ENCODE results near the gene CAMKMT.
"Not testable (repeated sequence)": the region's sequence is repeated elsewhere in the genome, so short reads cannot be mapped to it uniquely, and the experiment has no call there.

CAMKMT gene

GRCh38 chr2:44559108-44559507 lies 197.4 kb downstream of the CAMKMT start:
- DNase-seq, result no peak

GRCh38 chr2:44560352-44560751 lies 198.6 kb downstream of the CAMKMT start:
- no peak for DNase-seq

- DNase-seq, result no peak
Measured at GRCh38 chr2:44560941-44561340, 199.2 kb downstream of the CAMKMT start.

DNA sequence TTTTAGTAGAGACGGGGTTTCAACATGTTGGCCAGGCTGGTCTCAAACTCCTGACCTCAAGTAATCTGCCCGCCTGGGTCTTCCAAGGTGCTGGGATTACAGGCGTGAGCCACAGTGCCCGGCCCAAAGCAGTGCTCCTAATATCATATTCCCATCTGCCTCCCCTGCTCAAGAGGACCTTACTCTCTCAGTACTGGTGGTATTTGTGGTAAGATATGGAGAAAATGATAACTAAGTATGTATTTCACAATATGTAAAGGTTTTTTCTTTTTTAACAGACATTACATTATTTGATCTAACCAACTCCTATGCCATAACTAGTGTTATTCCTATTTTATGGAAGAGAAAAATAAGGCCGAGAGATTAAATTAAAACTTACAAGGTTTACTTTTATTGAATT lies 201.0 kb downstream of the CAMKMT start:
- no peak for DNase-seq

GRCh38 chr2:44564752-44565151 lies 203.0 kb downstream of the CAMKMT start:
- DNase-seq, result no peak

GRCh38 chr2:44566059-44566458 lies 204.3 kb downstream of the CAMKMT start:
- no peak for DNase-seq

DNA sequence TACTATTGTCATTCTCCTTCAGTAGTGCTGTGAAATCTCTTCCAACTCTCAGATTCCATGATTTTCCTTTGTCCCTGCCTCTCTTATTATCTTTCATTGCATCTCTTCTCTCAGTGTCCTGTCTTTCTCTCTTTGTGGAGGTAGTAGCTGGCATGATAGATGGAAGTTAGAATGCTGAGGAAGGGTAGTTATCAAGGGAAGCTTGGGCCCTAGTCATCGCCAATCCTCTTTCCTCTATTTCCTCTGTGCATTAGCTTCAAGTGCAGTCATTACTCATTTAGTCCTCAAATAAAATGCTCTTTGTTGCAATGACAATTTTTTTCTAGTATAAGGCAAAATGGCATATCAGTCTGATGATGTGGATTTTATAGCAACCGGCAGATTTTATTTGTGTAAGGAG lies 207.7 kb downstream of the CAMKMT start:
- DNase-seq, result no peak

GRCh38 chr2:44570271-44570670 lies 208.5 kb downstream of the CAMKMT start:
- DNase-seq, result no peak

DNA sequence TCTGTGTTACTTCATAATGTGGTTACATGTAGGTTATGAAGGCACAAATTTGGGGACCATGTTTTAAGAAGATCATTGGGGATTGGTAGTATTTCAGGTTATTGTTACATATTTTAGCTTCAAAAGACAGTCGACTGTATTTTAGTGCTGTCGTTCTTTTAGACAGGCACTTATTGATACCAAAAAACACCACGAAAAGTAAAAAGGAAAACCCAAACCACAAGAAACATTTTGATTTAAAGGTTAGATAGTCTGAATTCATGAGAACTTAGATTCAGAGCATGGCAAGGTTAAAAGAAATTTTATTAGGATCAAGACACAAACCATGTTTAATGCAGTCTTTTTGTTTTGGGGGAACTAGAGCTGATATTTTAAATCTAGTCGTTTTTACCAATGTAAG lies 209.0 kb downstream of the CAMKMT start:
- no peak for DNase-seq

DNA sequence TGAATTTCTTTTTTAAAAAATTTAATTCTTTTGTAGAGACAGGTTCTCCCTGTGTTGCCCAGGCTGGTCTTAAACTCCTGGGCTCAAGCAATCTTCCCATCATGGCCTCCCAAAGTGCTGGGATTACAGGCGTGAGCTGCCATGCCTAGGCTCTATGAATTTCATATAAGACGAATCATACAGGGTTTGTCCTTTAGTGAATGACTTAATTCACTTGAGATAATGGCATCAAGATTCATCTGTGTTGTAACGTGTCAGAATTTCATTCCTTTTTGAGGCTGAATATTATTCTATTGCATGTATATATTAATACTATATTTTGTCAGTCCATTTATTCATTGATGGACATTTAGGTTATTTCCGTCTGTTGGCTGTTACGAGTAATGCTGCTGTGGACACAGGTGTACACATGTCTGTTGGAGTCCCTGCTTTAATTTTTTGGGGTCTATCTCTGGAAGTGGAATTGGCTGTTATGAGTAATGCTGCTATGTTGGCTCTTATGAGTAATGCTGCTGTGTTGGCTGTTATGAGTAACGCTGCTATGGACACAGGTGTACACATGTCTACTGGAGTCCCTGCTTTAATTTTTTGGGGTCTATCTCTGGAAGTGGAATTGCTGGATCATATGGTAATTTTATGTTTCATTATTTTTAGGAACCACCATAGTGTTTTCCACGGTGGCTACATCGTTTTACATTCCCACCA lies 210.6 kb downstream of the CAMKMT start:
- no peak for DNase-seq

DNA sequence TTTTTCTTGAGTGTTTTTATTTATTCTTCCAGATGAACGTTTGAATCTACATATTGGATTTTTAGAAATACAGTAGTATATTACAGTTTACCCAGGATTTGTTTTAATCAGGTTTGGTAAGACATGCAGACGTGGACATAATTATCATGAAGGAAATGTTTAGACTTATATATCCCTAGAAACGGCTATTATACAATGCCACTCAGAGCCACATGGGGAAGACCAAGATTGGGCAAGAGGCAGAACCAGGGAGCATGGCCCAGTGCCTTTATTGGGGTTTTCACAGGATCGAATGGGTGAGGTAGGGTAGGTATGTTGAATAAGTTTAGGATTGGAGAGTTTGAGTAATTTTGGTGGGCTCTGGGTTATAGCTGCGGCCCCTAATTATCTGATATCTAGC lies 212.2 kb downstream of the CAMKMT start:
- no peak for DNase-seq

GRCh38 chr2:44578471-44579093 lies 216.8 kb downstream of the CAMKMT start:
- DNase-seq, result no peak

- no peak for DNase-seq
Measured at GRCh38 chr2:44579115-44579836, 217.5 kb downstream of the CAMKMT start.

- DNase-seq, result no peak
Measured at GRCh38 chr2:44579837-44580230, 218.1 kb downstream of the CAMKMT start.

GRCh38 chr2:44580875-44581515 lies 219.2 kb downstream of the CAMKMT start:
- no peak for DNase-seq

DNA sequence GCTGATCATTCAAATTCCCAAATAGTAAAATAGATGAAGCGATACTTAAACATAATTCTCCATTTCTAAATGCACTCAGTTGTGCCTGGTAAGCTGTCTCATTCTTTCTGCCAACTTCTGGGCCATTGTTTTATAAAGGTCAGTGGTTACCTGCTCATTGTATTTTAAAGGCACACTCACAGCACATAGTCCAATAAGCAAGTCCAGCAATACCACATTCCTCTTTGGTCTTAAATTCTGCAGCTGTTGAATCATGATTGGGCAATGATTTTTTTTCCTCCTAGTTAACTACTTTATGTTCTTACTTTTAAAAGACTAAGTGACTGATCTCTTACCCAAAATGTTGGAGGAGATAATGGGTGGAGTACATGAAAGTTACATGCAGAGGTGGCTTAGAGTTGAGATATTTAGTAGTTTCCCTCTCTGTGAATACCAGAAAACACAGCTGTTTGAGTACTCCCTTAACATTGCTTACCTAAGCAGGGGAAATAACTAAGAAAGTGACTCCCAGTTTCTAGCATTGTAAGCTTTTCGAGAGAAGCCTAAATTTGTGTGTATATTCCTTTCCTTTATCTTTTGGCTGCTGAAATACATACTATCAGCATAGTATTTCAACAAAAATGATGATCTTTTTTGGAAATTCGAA lies 220.7 kb downstream of the CAMKMT start:
- DNase-seq, result no peak

GRCh38 chr2:44595615-44596014 lies 233.9 kb downstream of the CAMKMT start:
- not testable (repeated sequence) for DNase-seq

GRCh38 chr2:44596537-44597320 lies 235.0 kb downstream of the CAMKMT start:
- no peak for DNase-seq

DNA sequence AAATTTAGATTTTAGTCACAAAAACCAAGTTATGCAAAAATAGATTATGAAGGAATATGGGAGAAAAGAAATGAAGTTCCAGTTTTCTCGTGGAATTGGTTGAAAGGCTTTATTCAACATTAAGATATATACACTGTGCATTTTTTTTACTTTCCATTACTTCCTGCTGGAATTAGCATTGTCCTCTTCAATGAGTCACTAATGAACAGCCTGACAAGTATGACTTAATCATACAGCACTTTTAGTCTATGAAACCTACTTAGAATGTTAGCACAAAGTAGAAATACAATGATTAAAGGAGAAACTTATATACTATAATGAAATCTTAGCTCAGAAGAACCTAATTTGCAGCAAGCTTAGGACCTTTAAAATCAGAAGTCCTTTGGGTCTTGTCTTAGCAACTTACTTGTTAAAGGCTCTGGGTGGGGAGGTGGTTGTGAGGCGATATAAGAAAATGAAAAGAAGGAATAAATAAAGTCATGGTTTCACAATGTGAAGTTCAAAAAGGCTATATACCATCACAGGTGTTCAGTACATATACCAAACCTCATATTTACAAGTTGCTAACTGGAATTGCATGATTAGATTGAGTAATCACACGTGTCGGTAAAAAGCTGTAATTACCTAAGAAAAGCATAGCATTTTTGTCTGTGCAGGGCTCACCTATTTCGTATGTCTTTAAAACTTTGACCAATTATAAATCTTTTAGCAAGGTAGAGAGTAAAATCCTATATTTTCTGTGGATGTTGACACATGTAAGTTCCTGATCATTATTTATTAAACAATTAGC lies 236.8 kb downstream of the CAMKMT start:
- no peak for DNase-seq

GRCh38 chr2:44599130-44599529 lies 237.4 kb downstream of the CAMKMT start:
- DNase-seq, result no peak

GRCh38 chr2:44602446-44602845 lies 240.7 kb downstream of the CAMKMT start:
- no peak for DNase-seq
